ENCODE measurements around the gene MKLN1.

DNA sequence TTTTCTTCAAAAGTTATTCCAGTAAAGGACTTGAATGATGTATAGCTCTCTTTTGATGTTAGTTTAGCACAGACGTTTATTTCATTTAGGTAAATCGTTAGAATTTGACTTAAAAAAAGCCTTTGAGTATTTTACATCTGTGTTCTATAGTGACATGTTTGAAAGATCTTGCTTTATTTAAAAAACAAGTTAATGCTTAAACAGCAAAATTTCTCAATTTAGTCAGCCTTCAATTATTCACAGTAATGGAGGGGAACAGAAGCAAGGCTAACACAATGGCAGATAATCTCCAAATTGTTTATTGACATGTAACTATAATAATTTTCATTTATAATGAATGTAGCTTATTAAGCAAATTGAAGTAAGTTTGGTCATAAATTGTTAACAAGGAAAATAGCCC, 63.5 kb downstream of the MKLN1 start:
- no peak for TF ChIP-seq ARNTL (CRISPR knock-in tag; IDR thresholded peaks at IDR 0.05; ENCODE audit: borderline replicate concordance, low read depth)
- TF ChIP-seq ZNF70 (CRISPR knock-in tag; IDR thresholded peaks at IDR 0.05): no peak
- TF ChIP-seq GLIS3 (CRISPR knock-in tag; IDR thresholded peaks at IDR 0.05): no peak
- no peak for TF ChIP-seq ZNF8 (CRISPR knock-in tag; IDR thresholded peaks at IDR 0.05)
- TF ChIP-seq ZFP3 (CRISPR knock-in tag; IDR thresholded peaks at IDR 0.05): no peak
- TF ChIP-seq, protein P1, sequence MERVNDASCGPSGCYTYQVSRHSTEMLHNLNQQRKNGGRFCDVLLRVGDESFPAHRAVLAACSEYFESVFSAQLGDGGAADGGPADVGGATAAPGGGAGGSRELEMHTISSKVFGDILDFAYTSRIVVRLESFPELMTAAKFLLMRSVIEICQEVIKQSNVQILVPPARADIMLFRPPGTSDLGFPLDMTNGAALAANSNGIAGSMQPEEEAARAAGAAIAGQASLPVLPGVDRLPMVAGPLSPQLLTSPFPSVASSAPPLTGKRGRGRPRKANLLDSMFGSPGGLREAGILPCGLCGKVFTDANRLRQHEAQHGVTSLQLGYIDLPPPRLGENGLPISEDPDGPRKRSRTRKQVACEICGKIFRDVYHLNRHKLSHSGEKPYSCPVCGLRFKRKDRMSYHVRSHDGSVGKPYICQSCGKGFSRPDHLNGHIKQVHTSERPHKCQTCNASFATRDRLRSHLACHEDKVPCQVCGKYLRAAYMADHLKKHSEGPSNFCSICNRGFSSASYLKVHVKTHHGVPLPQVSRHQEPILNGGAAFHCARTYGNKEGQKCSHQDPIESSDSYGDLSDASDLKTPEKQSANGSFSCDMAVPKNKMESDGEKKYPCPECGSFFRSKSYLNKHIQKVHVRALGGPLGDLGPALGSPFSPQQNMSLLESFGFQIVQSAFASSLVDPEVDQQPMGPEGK (CRISPR knock-in tag; IDR thresholded peaks at IDR 0.05; ENCODE audit: borderline replicate concordance): no peak
- no peak for TF ChIP-seq SNAI2 (CRISPR knock-in tag; IDR thresholded peaks at IDR 0.05)
- TF ChIP-seq, protein P2, sequence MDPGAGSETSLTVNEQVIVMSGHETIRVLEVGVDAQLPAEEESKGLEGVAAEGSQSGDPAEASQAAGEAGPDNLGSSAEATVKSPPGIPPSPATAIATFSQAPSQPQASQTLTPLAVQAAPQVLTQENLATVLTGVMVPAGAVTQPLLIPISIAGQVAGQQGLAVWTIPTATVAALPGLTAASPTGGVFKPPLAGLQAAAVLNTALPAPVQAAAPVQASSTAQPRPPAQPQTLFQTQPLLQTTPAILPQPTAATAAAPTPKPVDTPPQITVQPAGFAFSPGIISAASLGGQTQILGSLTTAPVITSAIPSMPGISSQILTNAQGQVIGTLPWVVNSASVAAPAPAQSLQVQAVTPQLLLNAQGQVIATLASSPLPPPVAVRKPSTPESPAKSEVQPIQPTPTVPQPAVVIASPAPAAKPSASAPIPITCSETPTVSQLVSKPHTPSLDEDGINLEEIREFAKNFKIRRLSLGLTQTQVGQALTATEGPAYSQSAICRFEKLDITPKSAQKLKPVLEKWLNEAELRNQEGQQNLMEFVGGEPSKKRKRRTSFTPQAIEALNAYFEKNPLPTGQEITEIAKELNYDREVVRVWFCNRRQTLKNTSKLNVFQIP (CRISPR knock-in tag; IDR thresholded peaks at IDR 0.05; ENCODE audit: borderline replicate concordance, low read depth): no peak
- TF ChIP-seq ZFP30 (CRISPR knock-in tag; IDR thresholded peaks at IDR 0.05): no peak

Measured in SK-N-SH treated with all-trans-retinoic acid at 6 μM for 48 hours (cell line).